ENCODE measurements around the gene PLEKHG2. TPM values are rescaled to one million over a fixed set of nuclear protein-coding genes. Genes with fewer than 3 reads are reported as not detected.

Gene PLEKHG2
- total RNA-seq, 1 experiment from 2014 or later, result 62.3 TPM

DNA sequence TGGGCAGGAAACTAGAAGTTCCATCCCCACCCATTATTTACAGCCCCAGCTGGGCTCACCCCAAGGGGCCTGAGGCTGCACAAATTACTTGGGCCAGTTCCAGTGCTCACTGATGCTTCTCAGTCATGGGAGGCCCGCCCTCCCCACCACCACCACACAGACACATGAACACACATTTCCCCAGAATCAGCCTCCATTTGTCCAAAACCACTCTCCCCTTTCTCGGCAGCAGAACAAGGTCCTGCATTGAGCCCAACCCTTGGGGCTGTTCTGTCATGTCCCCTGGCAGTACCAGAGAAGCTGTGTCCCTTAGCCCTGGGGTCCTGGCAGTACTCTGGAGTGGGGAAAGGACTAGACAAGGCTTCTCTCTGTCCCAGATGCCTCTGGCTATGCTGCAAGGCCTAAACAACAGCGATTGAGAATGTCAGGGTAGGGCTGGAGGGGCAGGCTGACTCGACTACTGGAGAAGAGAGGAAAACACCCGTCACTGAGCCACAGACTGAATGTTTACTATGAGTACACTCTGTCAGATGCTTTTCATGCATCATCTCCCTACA lies 48.5 kb upstream of the PLEKHG2 start (continued):
- TF ChIP-seq, protein P1, sequence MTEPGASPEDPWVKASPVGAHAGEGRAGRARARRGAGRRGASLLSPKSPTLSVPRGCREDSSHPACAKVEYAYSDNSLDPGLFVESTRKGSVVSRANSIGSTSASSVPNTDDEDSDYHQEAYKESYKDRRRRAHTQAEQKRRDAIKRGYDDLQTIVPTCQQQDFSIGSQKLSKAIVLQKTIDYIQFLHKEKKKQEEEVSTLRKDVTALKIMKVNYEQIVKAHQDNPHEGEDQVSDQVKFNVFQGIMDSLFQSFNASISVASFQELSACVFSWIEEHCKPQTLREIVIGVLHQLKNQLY (CRISPR knock-in tag; IDR thresholded peaks at IDR 0.05), result no peak
- TF ChIP-seq, protein P2, sequence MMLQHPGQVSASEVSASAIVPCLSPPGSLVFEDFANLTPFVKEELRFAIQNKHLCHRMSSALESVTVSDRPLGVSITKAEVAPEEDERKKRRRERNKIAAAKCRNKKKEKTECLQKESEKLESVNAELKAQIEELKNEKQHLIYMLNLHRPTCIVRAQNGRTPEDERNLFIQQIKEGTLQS (CRISPR knock-in tag; conservative IDR thresholded peaks at IDR 0.05), result no peak
- TF ChIP-seq NR1H2 (CRISPR knock-in tag; IDR thresholded peaks at IDR 0.05) (no peak), TEAD1 (CRISPR knock-in tag; IDR thresholded peaks at IDR 0.05) (no peak), IRF2 (CRISPR knock-in tag; IDR thresholded peaks at IDR 0.05; ENCODE audit: borderline replicate concordance, low read depth) (no peak), CREB1 (CRISPR knock-in tag; IDR thresholded peaks at IDR 0.05) (no peak)
- TF ChIP-seq, protein P3, sequence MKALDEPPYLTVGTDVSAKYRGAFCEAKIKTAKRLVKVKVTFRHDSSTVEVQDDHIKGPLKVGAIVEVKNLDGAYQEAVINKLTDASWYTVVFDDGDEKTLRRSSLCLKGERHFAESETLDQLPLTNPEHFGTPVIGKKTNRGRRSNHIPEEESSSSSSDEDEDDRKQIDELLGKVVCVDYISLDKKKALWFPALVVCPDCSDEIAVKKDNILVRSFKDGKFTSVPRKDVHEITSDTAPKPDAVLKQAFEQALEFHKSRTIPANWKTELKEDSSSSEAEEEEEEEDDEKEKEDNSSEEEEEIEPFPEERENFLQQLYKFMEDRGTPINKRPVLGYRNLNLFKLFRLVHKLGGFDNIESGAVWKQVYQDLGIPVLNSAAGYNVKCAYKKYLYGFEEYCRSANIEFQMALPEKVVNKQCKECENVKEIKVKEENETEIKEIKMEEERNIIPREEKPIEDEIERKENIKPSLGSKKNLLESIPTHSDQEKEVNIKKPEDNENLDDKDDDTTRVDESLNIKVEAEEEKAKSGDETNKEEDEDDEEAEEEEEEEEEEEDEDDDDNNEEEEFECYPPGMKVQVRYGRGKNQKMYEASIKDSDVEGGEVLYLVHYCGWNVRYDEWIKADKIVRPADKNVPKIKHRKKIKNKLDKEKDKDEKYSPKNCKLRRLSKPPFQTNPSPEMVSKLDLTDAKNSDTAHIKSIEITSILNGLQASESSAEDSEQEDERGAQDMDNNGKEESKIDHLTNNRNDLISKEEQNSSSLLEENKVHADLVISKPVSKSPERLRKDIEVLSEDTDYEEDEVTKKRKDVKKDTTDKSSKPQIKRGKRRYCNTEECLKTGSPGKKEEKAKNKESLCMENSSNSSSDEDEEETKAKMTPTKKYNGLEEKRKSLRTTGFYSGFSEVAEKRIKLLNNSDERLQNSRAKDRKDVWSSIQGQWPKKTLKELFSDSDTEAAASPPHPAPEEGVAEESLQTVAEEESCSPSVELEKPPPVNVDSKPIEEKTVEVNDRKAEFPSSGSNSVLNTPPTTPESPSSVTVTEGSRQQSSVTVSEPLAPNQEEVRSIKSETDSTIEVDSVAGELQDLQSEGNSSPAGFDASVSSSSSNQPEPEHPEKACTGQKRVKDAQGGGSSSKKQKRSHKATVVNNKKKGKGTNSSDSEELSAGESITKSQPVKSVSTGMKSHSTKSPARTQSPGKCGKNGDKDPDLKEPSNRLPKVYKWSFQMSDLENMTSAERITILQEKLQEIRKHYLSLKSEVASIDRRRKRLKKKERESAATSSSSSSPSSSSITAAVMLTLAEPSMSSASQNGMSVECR (CRISPR knock-in tag; IDR thresholded peaks at IDR 0.05; ENCODE audit: borderline replicate concordance), result no peak
- TF ChIP-seq, protein P4, sequence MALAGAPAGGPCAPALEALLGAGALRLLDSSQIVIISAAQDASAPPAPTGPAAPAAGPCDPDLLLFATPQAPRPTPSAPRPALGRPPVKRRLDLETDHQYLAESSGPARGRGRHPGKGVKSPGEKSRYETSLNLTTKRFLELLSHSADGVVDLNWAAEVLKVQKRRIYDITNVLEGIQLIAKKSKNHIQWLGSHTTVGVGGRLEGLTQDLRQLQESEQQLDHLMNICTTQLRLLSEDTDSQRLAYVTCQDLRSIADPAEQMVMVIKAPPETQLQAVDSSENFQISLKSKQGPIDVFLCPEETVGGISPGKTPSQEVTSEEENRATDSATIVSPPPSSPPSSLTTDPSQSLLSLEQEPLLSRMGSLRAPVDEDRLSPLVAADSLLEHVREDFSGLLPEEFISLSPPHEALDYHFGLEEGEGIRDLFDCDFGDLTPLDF (CRISPR knock-in tag; IDR thresholded peaks at IDR 0.05), result no peak

DNA sequence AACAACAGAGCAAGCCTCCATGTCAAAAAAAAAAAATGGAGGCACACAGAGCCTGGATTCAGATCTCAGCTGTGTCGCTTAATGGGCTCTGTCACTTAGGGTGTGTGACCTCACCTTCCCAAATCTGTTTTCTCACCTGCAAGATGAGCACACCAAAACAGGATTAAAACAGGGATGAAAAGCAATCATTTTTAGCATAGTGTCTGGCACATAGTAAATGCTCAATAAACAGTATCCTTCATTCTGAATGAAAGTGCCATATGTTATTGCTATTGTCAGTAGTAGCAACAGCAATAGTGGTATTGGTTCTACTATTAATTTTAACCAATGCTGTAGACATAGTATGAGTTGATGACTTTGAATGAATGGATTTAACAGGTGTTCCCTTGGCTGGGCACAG lies 46.9 kb upstream of the PLEKHG2 start:
- Mint-ChIP-seq H3K27me3 (ENCODE audit: low read depth) (no peaks in the 10 kb centered on the region), H3K4me1 (no peaks in the 10 kb centered on the region), H3K4me3 (no peak overlapping the region), H3K36me3 (peaks cover 50% of the 10 kb centered on the region), H3K9me3 (no peaks in the 10 kb centered on the region), H3K27ac (no peak overlapping the region)
- ChIA-PET CTCF (no interaction called here), POLR2A (interaction anchor here (0.6 kb wide), 1 partner anchor 22 kb away, joined by 4 read pairs; no protein-coding TSS in a partner anchor)
- DNase-seq (ENCODE audit: low spot score), result no peak
- ATAC-seq, result no peak
- TF ChIP-seq NR1H2 (CRISPR knock-in tag; IDR thresholded peaks at IDR 0.05), result no peak
- TF ChIP-seq FOXK1 (CRISPR knock-in tag; IDR thresholded peaks at IDR 0.05), result no peak
- no peak for TF ChIP-seq CREM (CRISPR knock-in tag; IDR thresholded peaks at IDR 0.05)
- TF ChIP-seq, protein P5, sequence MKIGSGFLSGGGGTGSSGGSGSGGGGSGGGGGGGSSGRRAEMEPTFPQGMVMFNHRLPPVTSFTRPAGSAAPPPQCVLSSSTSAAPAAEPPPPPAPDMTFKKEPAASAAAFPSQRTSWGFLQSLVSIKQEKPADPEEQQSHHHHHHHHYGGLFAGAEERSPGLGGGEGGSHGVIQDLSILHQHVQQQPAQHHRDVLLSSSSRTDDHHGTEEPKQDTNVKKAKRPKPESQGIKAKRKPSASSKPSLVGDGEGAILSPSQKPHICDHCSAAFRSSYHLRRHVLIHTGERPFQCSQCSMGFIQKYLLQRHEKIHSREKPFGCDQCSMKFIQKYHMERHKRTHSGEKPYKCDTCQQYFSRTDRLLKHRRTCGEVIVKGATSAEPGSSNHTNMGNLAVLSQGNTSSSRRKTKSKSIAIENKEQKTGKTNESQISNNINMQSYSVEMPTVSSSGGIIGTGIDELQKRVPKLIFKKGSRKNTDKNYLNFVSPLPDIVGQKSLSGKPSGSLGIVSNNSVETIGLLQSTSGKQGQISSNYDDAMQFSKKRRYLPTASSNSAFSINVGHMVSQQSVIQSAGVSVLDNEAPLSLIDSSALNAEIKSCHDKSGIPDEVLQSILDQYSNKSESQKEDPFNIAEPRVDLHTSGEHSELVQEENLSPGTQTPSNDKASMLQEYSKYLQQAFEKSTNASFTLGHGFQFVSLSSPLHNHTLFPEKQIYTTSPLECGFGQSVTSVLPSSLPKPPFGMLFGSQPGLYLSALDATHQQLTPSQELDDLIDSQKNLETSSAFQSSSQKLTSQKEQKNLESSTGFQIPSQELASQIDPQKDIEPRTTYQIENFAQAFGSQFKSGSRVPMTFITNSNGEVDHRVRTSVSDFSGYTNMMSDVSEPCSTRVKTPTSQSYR (CRISPR knock-in tag; IDR thresholded peaks at IDR 0.05), result no peak
- no peak for TF ChIP-seq TEAD4 (CRISPR knock-in tag; IDR thresholded peaks at IDR 0.05)
- TF ChIP-seq ZNF121 (CRISPR knock-in tag; IDR thresholded peaks at IDR 0.05), result no peak
- TF ChIP-seq, protein P6, sequence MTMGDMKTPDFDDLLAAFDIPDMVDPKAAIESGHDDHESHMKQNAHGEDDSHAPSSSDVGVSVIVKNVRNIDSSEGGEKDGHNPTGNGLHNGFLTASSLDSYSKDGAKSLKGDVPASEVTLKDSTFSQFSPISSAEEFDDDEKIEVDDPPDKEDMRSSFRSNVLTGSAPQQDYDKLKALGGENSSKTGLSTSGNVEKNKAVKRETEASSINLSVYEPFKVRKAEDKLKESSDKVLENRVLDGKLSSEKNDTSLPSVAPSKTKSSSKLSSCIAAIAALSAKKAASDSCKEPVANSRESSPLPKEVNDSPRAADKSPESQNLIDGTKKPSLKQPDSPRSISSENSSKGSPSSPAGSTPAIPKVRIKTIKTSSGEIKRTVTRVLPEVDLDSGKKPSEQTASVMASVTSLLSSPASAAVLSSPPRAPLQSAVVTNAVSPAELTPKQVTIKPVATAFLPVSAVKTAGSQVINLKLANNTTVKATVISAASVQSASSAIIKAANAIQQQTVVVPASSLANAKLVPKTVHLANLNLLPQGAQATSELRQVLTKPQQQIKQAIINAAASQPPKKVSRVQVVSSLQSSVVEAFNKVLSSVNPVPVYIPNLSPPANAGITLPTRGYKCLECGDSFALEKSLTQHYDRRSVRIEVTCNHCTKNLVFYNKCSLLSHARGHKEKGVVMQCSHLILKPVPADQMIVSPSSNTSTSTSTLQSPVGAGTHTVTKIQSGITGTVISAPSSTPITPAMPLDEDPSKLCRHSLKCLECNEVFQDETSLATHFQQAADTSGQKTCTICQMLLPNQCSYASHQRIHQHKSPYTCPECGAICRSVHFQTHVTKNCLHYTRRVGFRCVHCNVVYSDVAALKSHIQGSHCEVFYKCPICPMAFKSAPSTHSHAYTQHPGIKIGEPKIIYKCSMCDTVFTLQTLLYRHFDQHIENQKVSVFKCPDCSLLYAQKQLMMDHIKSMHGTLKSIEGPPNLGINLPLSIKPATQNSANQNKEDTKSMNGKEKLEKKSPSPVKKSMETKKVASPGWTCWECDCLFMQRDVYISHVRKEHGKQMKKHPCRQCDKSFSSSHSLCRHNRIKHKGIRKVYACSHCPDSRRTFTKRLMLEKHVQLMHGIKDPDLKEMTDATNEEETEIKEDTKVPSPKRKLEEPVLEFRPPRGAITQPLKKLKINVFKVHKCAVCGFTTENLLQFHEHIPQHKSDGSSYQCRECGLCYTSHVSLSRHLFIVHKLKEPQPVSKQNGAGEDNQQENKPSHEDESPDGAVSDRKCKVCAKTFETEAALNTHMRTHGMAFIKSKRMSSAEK (CRISPR knock-in tag; IDR thresholded peaks at IDR 0.05; ENCODE audit: borderline replicate concordance), result no peak
- TF ChIP-seq JUN (CRISPR knock-in tag; IDR thresholded peaks at IDR 0.05), result no peak
- no peak for TF ChIP-seq HMGA2 (CRISPR knock-in tag; IDR thresholded peaks at IDR 0.05)
- TF ChIP-seq TEAD1 (CRISPR knock-in tag; IDR thresholded peaks at IDR 0.05), result no peak
- TF ChIP-seq, protein P7, sequence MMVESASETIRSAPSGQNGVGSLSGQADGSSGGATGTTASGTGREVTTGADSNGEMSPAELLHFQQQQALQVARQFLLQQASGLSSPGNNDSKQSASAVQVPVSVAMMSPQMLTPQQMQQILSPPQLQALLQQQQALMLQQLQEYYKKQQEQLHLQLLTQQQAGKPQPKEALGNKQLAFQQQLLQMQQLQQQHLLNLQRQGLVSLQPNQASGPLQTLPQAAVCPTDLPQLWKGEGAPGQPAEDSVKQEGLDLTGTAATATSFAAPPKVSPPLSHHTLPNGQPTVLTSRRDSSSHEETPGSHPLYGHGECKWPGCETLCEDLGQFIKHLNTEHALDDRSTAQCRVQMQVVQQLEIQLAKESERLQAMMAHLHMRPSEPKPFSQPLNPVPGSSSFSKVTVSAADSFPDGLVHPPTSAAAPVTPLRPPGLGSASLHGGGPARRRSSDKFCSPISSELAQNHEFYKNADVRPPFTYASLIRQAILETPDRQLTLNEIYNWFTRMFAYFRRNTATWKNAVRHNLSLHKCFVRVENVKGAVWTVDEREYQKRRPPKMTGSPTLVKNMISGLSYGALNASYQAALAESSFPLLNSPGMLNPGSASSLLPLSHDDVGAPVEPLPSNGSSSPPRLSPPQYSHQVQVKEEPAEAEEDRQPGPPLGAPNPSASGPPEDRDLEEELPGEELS (CRISPR knock-in tag; IDR thresholded peaks at IDR 0.05), result no peak
- TF ChIP-seq ZNF263 (CRISPR knock-in tag; IDR thresholded peaks at IDR 0.05; ENCODE audit: low read depth), result no peak
- TF ChIP-seq CBFB (CRISPR knock-in tag; IDR thresholded peaks at IDR 0.05; ENCODE audit: low read depth), result no peak
- TF ChIP-seq ZNF232 (CRISPR knock-in tag; IDR thresholded peaks at IDR 0.05), result no peak

Data from WTC11 (cell line).